ENCODE results near the gene ITPR1. TPM values are rescaled to one million over a fixed set of nuclear protein-coding genes. Genes with fewer than 3 reads are reported as not detected.

The ITPR1 gene
- total and polyA plus RNA-seq, 4 experiments from 2014 or later: 6.1 to 72.8 (median 44.2) TPM

DNA sequence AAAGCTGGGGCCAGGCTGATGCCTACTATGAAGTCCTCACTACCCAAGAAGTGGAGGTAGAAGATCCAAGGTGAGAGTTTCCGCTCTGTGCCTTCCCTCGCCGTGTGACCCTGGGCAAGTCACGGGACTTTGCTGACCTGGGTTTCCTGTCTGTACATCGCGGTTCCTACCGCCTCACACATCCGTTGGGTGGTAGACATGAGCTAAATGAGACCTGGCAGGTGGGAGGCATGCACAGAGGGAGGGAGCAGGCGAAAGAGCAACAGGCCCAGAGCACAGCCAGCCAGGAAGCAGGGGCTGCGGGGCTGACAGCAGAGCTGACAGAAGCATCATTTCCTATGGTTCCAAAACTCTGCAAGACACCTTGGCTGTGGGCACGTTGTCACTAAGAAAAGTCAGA lies 328.8 kb downstream of the ITPR1 start:
- no peaks in the 10 kb centered on the region for H3K27me3 ChIP-seq (ENCODE audit: insufficient read depth, low read length)
- peaks cover 30 to 34% of the 10 kb centered on the region in 2 donors for H3K36me3 Mint-ChIP-seq
- DNase-seq: peak; percentile 85 to 94 (median 87)
- H3K4me3 Mint-ChIP-seq: peak overlapping the region in 7 of 8 donors; percentile 12 to 82 (median 58)
- peak overlapping the region; percentile 64 for H3K27ac ChIP-seq (ENCODE audit: low read depth, low read length)
- peaks cover 47 to 70% (median 65%) of the 10 kb centered on the region in 4 donors for H3K4me1 Mint-ChIP-seq
- H3K9me3 ChIP-seq (ENCODE audit: control insufficient read depth in 1 of 2, low read length in 2 of 2): no peaks in the 10 kb centered on the region
- H3K4me1 ChIP-seq (ENCODE audit: insufficient read depth, low read length): peaks cover 65% of the 10 kb centered on the region
- peaks cover 0 to 7% (median under 1%) of the 10 kb centered on the region in 8 donors for H3K9me3 Mint-ChIP-seq
- ChIA-PET CTCF (ENCODE audit: partially characterized antibody) (interaction anchor here (1.0 to 2.7 kb wide), 24 partner anchors 10 to 237 kb away, joined by 3 to 40 read pairs (median 6); partner anchors contain the start of gene BHLHE40), POLR2A (ENCODE audit: partially characterized antibody) (interaction anchor here (0.5 to 2.7 kb wide), 21 partner anchors 11 to 367 kb away, joined by 3 to 123 read pairs (median 5); partner anchors contain the start of genes BHLHE40 and ITPR1)
- intact Hi-C loops (cut with micrococcal nuclease): loop anchor here (1.0 to 5.0 kb wide), 8 partner anchors 9 to 235 kb away; no protein-coding TSS in a partner anchor
- H3K27me3 Mint-ChIP-seq: no peaks in the 10 kb centered on the region
- H3K27ac Mint-ChIP-seq: peak overlapping the region; percentile 91 to 98 (median 96)
- H3K4me3 ChIP-seq (ENCODE audit: low read length in 2 of 2): no peak overlapping the region
- H3K36me3 ChIP-seq (ENCODE audit: insufficient read depth, low read length): peaks cover 9% of the 10 kb centered on the region

DNA sequence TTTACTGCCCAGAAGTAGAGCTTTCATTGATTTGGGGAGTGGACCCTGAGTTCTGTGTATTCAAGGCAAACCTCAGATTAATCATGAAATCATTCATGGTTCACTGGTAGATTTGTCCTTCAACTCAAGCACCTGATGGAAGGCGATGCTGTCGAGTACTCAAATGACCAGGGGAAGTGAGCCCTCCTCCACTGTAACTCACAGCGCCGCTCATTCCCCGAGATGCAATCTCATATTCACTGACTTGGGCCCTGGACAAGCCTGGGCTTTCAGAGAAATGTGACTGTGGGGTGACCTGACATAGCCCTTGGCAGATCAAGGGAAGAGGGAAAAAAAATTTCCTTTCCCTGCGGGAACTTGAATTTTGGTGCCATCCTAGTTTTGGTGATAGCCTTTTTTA lies 329.4 kb downstream of the ITPR1 start:
- peaks cover 25 to 28% of the 10 kb centered on the region in 2 donors for H3K36me3 Mint-ChIP-seq
- H3K27ac Mint-ChIP-seq: peak overlapping the region; percentile 91 to 98 (median 96)
- no peaks in the 10 kb centered on the region for H3K27me3 Mint-ChIP-seq
- peak overlapping the region in 7 of 8 donors; percentile 12 to 82 (median 58) for H3K4me3 Mint-ChIP-seq
- H3K4me1 Mint-ChIP-seq: peaks cover 53 to 76% (median 71%) of the 10 kb centered on the region in 4 donors
- H3K9me3 ChIP-seq (ENCODE audit: control insufficient read depth in 1 of 2, low read length in 2 of 2): no peaks in the 10 kb centered on the region
- peak overlapping the region; percentile 64 for H3K27ac ChIP-seq (ENCODE audit: low read depth, low read length)
- peaks cover 71% of the 10 kb centered on the region for H3K4me1 ChIP-seq (ENCODE audit: insufficient read depth, low read length)
- H3K9me3 Mint-ChIP-seq: peaks cover 0 to 2% (median 0%) of the 10 kb centered on the region in 8 donors
- POLR2A ChIA-PET (ENCODE audit: partially characterized antibody): interaction anchor here (0.5 to 2.7 kb wide), 20 partner anchors 10 to 367 kb away, joined by 3 to 123 read pairs (median 4); partner anchors contain the start of genes BHLHE40 and ITPR1
- CTCF ChIA-PET (ENCODE audit: partially characterized antibody): interaction anchor here (1.0 to 2.7 kb wide), 23 partner anchors 9 to 236 kb away, joined by 3 to 40 read pairs (median 6); partner anchors contain the start of gene BHLHE40
- H3K27me3 ChIP-seq (ENCODE audit: insufficient read depth, low read length): no peaks in the 10 kb centered on the region
- DNase-seq: no peak
- H3K36me3 ChIP-seq (ENCODE audit: insufficient read depth, low read length): peaks cover 6% of the 10 kb centered on the region
- no peak overlapping the region for H3K4me3 ChIP-seq (ENCODE audit: low read length in 2 of 2)
- intact Hi-C loops (cut with micrococcal nuclease): loop anchor here (1.0 to 5.0 kb wide), 8 partner anchors 9 to 235 kb away; no protein-coding TSS in a partner anchor

DNA sequence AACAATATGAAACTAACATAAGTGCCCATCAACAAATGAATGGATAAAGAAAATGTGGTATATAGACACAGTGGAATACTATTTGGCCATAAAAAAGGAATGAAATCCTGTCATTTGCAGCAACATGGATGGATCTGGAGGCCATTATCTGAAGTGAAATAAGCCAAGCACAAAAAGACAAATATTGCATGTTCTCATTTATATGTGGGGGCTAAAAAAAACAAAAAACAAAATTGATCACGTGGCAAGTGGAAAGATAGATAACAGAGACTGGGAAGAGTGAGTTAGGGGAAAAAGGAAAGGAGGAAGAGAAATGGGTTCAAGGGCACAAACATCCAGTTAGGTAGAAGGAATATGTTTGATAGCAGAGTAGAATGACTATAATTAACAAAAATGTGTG lies 330.2 kb downstream of the ITPR1 start:
- Mint-ChIP-seq H3K4me1 (peaks cover 60 to 84% (median 79%) of the 10 kb centered on the region in 4 donors), H3K4me3 (peak overlapping the region in 3 of 8 donors; percentile 22 to 36 (median 28)), H3K36me3 (peaks cover 17 to 20% of the 10 kb centered on the region in 2 donors), H3K27ac (peak overlapping the region; percentile 86 to 98 (median 95)), H3K27me3 (no peaks in the 10 kb centered on the region), H3K9me3 (peaks cover 0 to 2% (median 0%) of the 10 kb centered on the region in 8 donors)
- peak overlapping the region; percentile 64 for H3K27ac ChIP-seq (ENCODE audit: low read depth, low read length)
- H3K4me3 ChIP-seq (ENCODE audit: low read length in 2 of 2): no peak overlapping the region
- ChIA-PET POLR2A (ENCODE audit: partially characterized antibody) (interaction anchor here (0.6 to 12.7 kb wide), 6 partner anchors 12 to 372 kb away, joined by 3 to 254 read pairs (median 6); partner anchors contain the start of gene BHLHE40), CTCF (ENCODE audit: partially characterized antibody) (interaction anchor here (1.4 to 2.7 kb wide), 4 partner anchors 157 to 175 kb away, joined by 3 to 40 read pairs (median 10); partner anchors contain the start of gene BHLHE40)
- H3K36me3 ChIP-seq (ENCODE audit: insufficient read depth, low read length): peaks cover 1% of the 10 kb centered on the region
- DNase-seq: no peak
- H3K27me3 ChIP-seq (ENCODE audit: insufficient read depth, low read length): no peaks in the 10 kb centered on the region
- peaks cover 79% of the 10 kb centered on the region for H3K4me1 ChIP-seq (ENCODE audit: insufficient read depth, low read length)
- no peaks in the 10 kb centered on the region for H3K9me3 ChIP-seq (ENCODE audit: control insufficient read depth in 1 of 2, low read length in 2 of 2)
- intact Hi-C loops (cut with micrococcal nuclease): loop anchor here (2.0 to 5.0 kb wide), 3 partner anchors 83 to 195 kb away; no protein-coding TSS in a partner anchor

DNA sequence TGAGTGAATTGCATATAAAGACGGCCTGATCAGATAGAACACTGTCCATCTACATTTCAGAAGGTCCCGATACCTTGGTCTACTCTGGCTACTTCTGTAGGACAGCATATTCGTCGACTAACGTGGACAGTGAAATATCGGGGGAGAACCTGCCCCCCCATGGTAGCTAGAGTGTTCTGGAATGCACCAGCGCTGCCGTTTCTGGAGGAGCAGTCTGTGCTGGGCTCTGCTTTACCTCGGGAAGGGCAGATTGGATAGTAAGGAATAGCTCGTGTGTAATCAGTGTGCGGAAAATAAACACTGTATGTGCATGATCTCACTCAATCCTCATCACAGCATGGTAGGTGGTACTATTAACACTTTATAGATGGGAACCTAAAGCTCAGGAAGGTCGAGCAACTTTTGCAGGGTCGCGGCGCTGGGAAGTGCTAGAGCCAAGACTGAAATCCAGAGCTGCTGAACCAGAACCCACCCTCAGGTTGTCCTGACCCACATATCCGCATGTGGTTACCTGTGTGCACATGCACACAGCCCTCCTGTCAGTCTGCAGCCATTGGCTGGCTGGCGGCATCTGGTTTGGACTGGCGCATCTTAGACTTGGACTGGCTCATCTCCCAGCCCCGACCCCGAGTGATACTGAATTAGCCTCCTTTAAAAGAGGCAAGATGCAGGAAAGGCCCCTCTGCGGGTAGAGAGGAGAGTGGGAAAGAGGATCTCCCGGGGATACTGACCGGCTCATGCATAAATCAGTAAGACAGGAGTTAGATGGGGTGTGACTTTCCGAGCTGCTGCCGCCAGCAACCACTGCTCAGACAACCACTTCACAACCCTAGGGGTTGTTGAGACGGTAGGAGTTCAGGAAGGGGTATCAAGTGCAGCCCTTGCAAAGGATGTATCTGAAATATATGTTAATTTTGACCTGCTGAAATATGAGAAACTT lies 331.1 kb downstream of the ITPR1 start:
- Histone ChIP-seq H3K4me3 (ENCODE audit: low read length in 2 of 2) (no peak overlapping the region), H3K4me1 (ENCODE audit: insufficient read depth, low read length) (peaks cover 88% of the 10 kb centered on the region), H3K27me3 (ENCODE audit: insufficient read depth, low read length) (no peaks in the 10 kb centered on the region), H3K9me3 (ENCODE audit: control insufficient read depth in 1 of 2, low read length in 2 of 2) (no peaks in the 10 kb centered on the region), H3K36me3 (ENCODE audit: insufficient read depth, low read length) (no peaks in the 10 kb centered on the region), H3K27ac (ENCODE audit: low read depth, low read length) (no peak overlapping the region)
- H3K4me1 Mint-ChIP-seq: peaks cover 65 to 93% (median 88%) of the 10 kb centered on the region in 4 donors
- H3K27me3 Mint-ChIP-seq: no peaks in the 10 kb centered on the region
- peak overlapping the region in 7 of 8 donors; percentile 83 to 94 (median 88) for H3K4me3 Mint-ChIP-seq
- ChIA-PET CTCF (ENCODE audit: partially characterized antibody) (interaction anchor here (0.7 to 2.6 kb wide), 8 partner anchors 10 to 202 kb away, joined by 3 to 16 read pairs (median 4); partner anchors contain the start of gene BHLHE40), POLR2A (ENCODE audit: partially characterized antibody) (interaction anchor here (0.6 to 12.7 kb wide), 6 partner anchors 11 to 371 kb away, joined by 3 to 254 read pairs (median 7); partner anchors contain the start of gene BHLHE40)
- DNase-seq: no peak
- H3K9me3 Mint-ChIP-seq: peaks cover 0 to 2% (median 0%) of the 10 kb centered on the region in 8 donors
- peaks cover 12% of the 10 kb centered on the region in 2 donors for H3K36me3 Mint-ChIP-seq
- peak overlapping the region; percentile 86 to 98 (median 97) for H3K27ac Mint-ChIP-seq
- intact Hi-C loops (cut with micrococcal nuclease): loop anchor here (2.0 to 5.0 kb wide), 3 partner anchors 83 to 195 kb away; no protein-coding TSS in a partner anchor

DNA sequence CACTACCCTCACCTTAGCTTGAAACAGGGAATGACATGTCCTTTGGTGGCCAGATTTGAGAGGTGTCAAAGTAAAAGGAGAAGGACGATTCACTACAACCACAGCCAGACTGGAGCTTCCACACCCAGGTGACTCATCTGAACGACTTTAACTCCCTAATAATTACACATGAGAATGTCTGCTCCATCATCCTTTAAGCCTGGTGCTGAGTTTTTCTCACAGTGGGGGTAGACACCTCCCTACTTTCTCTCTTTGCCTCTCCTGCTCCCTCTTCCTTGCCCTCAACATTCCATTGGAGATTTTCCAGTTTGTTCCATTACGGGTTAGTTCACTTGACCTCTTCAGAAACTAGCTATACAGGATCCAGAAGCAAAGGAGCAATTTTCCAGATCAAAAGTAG lies 331.8 kb downstream of the ITPR1 start:
- Histone ChIP-seq H3K27ac (ENCODE audit: low read depth, low read length) (peak overlapping the region; percentile 33), H3K27me3 (ENCODE audit: insufficient read depth, low read length) (no peaks in the 10 kb centered on the region), H3K4me3 (ENCODE audit: low read length in 2 of 2) (no peak overlapping the region), H3K36me3 (ENCODE audit: insufficient read depth, low read length) (no peaks in the 10 kb centered on the region), H3K9me3 (ENCODE audit: control insufficient read depth in 1 of 2, low read length in 2 of 2) (no peaks in the 10 kb centered on the region), H3K4me1 (ENCODE audit: insufficient read depth, low read length) (peaks cover 94% of the 10 kb centered on the region)
- DNase-seq: no peak
- Mint-ChIP-seq H3K9me3 (peaks cover 0 to 2% (median 0%) of the 10 kb centered on the region in 8 donors), H3K4me3 (peak overlapping the region; percentile 60 to 94 (median 88)), H3K27ac (peak overlapping the region; percentile 88 to 98 (median 95)), H3K27me3 (no peaks in the 10 kb centered on the region), H3K4me1 (peaks cover 70 to 98% (median 92%) of the 10 kb centered on the region in 4 donors), H3K36me3 (peaks cover 8 to 9% of the 10 kb centered on the region in 2 donors)
- ChIA-PET CTCF (ENCODE audit: partially characterized antibody) (interaction anchor here (0.7 to 2.6 kb wide), 9 partner anchors 11 to 203 kb away, joined by 3 to 16 read pairs (median 3); partner anchors contain the start of gene BHLHE40), POLR2A (ENCODE audit: partially characterized antibody) (interaction anchor here (1.2 to 12.7 kb wide), 5 partner anchors 10 to 202 kb away, joined by 3 to 254 read pairs (median 7); partner anchors contain the start of gene BHLHE40)
- intact Hi-C loops (cut with micrococcal nuclease): loop anchor here (5.0 kb wide), 1 partner anchor 113 kb away; no protein-coding TSS in a partner anchor

DNA sequence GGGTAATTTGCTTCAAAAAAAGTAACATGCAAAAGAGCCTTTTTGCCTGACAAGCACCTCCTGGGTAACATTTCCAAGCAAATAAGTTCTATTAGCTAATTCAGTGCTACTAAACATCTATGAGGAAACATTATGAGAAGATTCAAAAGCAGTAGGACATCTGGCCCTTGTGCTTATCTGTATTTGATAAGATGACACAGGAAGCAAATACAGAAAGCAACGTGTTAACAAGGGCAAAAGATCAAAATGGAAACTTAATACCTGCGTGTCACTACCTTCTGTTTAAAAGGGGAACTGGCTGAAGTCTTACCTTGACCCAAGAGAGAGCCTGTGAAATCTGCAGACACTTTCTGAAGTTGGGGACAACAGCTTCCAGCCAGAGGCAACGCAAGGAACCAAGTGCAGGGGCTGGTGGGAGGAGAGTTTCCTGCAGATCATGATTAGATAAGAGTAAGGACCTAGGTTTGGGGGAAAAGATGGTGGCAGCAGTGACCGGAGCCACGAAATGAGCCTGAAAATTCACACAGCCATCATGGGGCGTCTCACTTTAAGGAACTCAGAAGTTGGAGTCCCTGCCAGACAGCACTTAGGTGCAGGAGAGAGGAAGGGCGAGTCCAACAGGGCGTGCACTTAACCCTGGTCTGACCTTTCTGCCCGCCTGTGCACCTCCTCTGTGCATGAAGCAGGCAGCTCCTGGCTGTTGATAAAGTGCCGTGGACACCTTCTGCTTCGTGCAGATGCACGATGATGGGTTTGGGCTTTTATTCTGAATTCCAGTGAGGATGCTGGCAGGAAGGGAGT lies 332.5 kb downstream of the ITPR1 start:
- Mint-ChIP-seq H3K9me3 (peaks cover 0 to 2% (median 0%) of the 10 kb centered on the region in 8 donors), H3K4me1 (peaks cover 70 to 97% (median 92%) of the 10 kb centered on the region in 4 donors), H3K4me3 (peak overlapping the region; percentile 74 to 94 (median 88)), H3K27ac (peak overlapping the region; percentile 88 to 98 (median 95)), H3K36me3 (peaks cover 5 to 8% of the 10 kb centered on the region in 2 donors), H3K27me3 (no peaks in the 10 kb centered on the region)
- H3K36me3 ChIP-seq (ENCODE audit: insufficient read depth, low read length): no peaks in the 10 kb centered on the region
- H3K27ac ChIP-seq (ENCODE audit: low read depth, low read length): peak overlapping the region; percentile 33
- no peaks in the 10 kb centered on the region for H3K9me3 ChIP-seq (ENCODE audit: control insufficient read depth in 1 of 2, low read length in 2 of 2)
- ChIA-PET POLR2A (ENCODE audit: partially characterized antibody) (interaction anchor here (0.9 to 12.7 kb wide), 8 partner anchors 9 to 369 kb away, joined by 3 to 254 read pairs (median 6); partner anchors contain the start of gene BHLHE40), CTCF (ENCODE audit: partially characterized antibody) (interaction anchor here (0.6 to 2.6 kb wide), 13 partner anchors 9 to 203 kb away, joined by 3 to 16 read pairs (median 4); partner anchors contain the start of gene BHLHE40)
- DNase-seq: peak in 3 of 5 donors; percentile 41 to 53 (median 50)
- H3K4me1 ChIP-seq (ENCODE audit: insufficient read depth, low read length): peaks cover 100% of the 10 kb centered on the region
- no peaks in the 10 kb centered on the region for H3K27me3 ChIP-seq (ENCODE audit: insufficient read depth, low read length)
- intact Hi-C loops (cut with micrococcal nuclease): no loop called here
- H3K4me3 ChIP-seq (ENCODE audit: low read length in 2 of 2): peak overlapping the region; percentile 4 to 39
